Astrocyte (in vitro differentiated cells and primary cell): ENCODE data around the gene DNAJA4. TPM values are rescaled to one million over a fixed set of nuclear protein-coding genes. Genes with fewer than 3 reads are reported as not detected.

Experiments
- DNase-seq: peaks from one replicate; pipeline ENCODE4 v3.0.0-alpha.2; 2010; ENCODE audit warnings: low read depth
- FAIRE-seq: peaks from 2 replicates; lab custom pipeline; 2011; peaks lifted over from hg19 to GRCh38; lab: Jason Lieb, UNC
- H2AFZ ChIP-seq: 2 replicates; pipeline ENCODE4 v1.6.0; 2012; ENCODE audit warnings: low read depth, low read length, inconsistent platforms
- H3K27ac ChIP-seq: 2 replicates; pipeline ENCODE4 v1.5.1; 2011; ENCODE audit warnings: low read depth, low read length, inconsistent platforms
- H3K27me3 ChIP-seq: 2 replicates; pipeline ENCODE4 v1.6.0; 2011; ENCODE audit warnings: low read length, inconsistent platforms; ENCODE audit not compliant: insufficient read depth
- H3K36me3 ChIP-seq: 2 replicates; pipeline ENCODE4 v1.5.1; 2011; ENCODE audit warnings: low read length, inconsistent platforms; ENCODE audit not compliant: insufficient read depth
- H3K4me1 ChIP-seq: 2 replicates; pipeline ENCODE4 v1.5.1; 2011; ENCODE audit warnings: low read length, inconsistent platforms; ENCODE audit not compliant: insufficient read depth
- H3K4me2 ChIP-seq: 2 replicates; pipeline ENCODE4 v1.6.0; 2012; ENCODE audit warnings: low read length, inconsistent platforms
- H3K4me3 ChIP-seq: 2 replicates; pipeline ENCODE4 v1.5.1; 2011; ENCODE audit warnings: low read depth, mild to moderate bottlenecking, low read length, inconsistent platforms; ENCODE audit not compliant: insufficient read depth
- H3K79me2 ChIP-seq: 2 replicates; pipeline ENCODE4 v1.6.0; 2012; ENCODE audit warnings: mild to moderate bottlenecking, low read length, inconsistent platforms; ENCODE audit not compliant: insufficient read depth
- H3K9ac ChIP-seq: 2 replicates; pipeline ENCODE4 v1.6.0; 2012; ENCODE audit warnings: mild to moderate bottlenecking, low read length, inconsistent platforms
- H3K9me3 ChIP-seq: 2 replicates; pipeline ENCODE4 v1.5.1; 2012; ENCODE audit warnings: low read depth, mild to moderate bottlenecking, low read length, inconsistent platforms; ENCODE audit not compliant: insufficient read depth
- H4K20me1 ChIP-seq: 2 replicates; pipeline ENCODE4 v1.6.0; 2012; ENCODE audit warnings: low read length, inconsistent platforms; ENCODE audit not compliant: insufficient read depth
- H3K27ac Mint-ChIP-seq: one replicate; pipeline ENCODE4 v1.8.0; 2021; ENCODE audit warnings: mild to moderate bottlenecking, mixed read lengths; ENCODE audit not compliant: unreplicated experiment
- H3K27me3 Mint-ChIP-seq: one replicate; pipeline ENCODE4 v1.8.0; 2021; ENCODE audit warnings: low read depth, mixed read lengths; ENCODE audit not compliant: unreplicated experiment
- H3K36me3 Mint-ChIP-seq: one replicate; pipeline ENCODE4 v1.8.0; 2021; ENCODE audit warnings: low read depth, mixed read lengths; ENCODE audit not compliant: unreplicated experiment
- H3K4me1 Mint-ChIP-seq: one replicate; pipeline ENCODE4 v1.8.0; 2021; ENCODE audit warnings: low read depth, mixed read lengths; ENCODE audit not compliant: unreplicated experiment
- H3K4me3 Mint-ChIP-seq: one replicate; pipeline ENCODE4 v1.8.0; 2021; ENCODE audit warnings: mild to moderate bottlenecking, moderate library complexity, mixed read lengths; ENCODE audit not compliant: unreplicated experiment
- H3K9me3 Mint-ChIP-seq: one replicate; pipeline ENCODE4 v1.8.0; 2021; ENCODE audit warnings: mild to moderate bottlenecking, mixed read lengths; ENCODE audit not compliant: unreplicated experiment
- EZH2 ChIP-seq: IDR thresholded peaks from 2 replicates; pipeline ENCODE4 v1.6.1; 2012; ENCODE audit warnings: mild to moderate bottlenecking, low read length, inconsistent platforms; ENCODE audit not compliant: insufficient read depth
- total RNA-seq: library from RNA; stranded (reverse); gene quantifications from 2 replicates; pipeline ENCODE4 v1.2.1, GENCODE V29; 2021
- TF ChIP-seq, protein P1 (sequence below): IDR thresholded peaks from 2 replicates; pipeline ENCODE4 v1.5.1; 2011; ENCODE audit warnings: low read depth, mild to moderate bottlenecking, inconsistent platforms, low read length, moderate library complexity; ENCODE audit not compliant: insufficient read depth

Gene DNAJA4
- total RNA-seq, 1 donor from 2014 or later = 0.14 TPM

DNA sequence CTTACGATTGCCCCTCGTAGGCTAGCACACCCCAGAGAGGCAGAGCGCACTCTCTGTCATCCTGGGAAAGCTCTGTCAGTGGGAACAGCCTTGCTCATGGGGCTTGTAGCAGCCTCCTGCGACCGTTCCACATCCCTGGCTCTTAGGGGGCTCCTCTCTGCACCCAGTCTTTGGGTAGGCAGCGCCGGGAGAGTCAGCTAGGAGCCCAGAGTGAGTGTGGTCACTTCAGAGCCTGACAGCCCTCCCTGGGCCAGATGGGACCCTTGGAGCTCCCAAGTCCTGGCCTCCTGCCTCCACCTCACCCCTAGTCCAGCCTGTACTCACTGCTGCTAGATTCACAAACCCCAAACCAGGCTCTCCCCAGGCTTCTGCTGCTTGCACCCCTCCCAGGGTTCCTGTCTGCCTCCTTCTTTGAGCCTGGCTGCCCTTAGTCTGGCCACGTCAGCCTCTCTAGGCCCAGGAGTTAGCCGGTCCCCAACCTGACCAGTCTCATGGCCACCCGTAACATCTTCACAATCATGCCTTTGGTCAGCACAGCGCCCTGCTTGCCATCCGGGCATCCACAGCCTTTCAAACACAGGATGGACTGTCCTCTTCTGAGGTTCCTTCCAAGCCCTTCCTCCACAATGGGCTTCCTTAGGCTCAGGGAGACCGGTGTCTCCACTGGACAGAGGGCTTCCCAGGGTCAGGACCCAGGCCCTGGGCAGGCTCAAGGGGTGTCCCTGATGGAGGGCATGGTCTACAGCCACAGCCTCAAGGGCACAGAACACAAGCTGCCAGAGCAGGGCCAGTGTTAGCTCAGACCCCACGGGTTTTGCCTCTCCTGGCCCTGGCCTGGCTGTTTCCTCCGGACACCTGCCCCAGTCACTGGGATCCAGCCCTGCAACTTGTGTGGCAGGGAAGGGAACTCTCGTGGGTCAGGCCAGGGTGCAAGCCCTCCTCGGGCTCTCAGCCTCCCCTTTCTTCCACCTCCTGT lies 34.6 kb upstream of the DNAJA4 start:
- H3K27ac Mint-ChIP-seq = no peak overlapping the region
- peaks cover 26% of the 10 kb centered on the region for H3K27me3 Mint-ChIP-seq
- H3K36me3 Mint-ChIP-seq = no peaks in the 10 kb centered on the region
- no peaks in the 10 kb centered on the region for H3K9me3 ChIP-seq
- H3K4me3 ChIP-seq = no peak overlapping the region
- peaks cover 2% of the 10 kb centered on the region for H3K4me1 Mint-ChIP-seq
- H3K27me3 ChIP-seq = peaks cover 7% of the 10 kb centered on the region
- H3K4me3 Mint-ChIP-seq = no peak overlapping the region
- H3K4me2 ChIP-seq = no peak overlapping the region
- FAIRE-seq (no peak), DNase-seq (no peak)
- H3K4me1 ChIP-seq = no peaks in the 10 kb centered on the region
- no peaks in the 10 kb centered on the region for H4K20me1 ChIP-seq
- TF ChIP-seq, protein P1, sequence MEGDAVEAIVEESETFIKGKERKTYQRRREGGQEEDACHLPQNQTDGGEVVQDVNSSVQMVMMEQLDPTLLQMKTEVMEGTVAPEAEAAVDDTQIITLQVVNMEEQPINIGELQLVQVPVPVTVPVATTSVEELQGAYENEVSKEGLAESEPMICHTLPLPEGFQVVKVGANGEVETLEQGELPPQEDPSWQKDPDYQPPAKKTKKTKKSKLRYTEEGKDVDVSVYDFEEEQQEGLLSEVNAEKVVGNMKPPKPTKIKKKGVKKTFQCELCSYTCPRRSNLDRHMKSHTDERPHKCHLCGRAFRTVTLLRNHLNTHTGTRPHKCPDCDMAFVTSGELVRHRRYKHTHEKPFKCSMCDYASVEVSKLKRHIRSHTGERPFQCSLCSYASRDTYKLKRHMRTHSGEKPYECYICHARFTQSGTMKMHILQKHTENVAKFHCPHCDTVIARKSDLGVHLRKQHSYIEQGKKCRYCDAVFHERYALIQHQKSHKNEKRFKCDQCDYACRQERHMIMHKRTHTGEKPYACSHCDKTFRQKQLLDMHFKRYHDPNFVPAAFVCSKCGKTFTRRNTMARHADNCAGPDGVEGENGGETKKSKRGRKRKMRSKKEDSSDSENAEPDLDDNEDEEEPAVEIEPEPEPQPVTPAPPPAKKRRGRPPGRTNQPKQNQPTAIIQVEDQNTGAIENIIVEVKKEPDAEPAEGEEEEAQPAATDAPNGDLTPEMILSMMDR = no peak
- TF ChIP-seq EZH2 = no peak
- H3K9me3 Mint-ChIP-seq = no peaks in the 10 kb centered on the region
- no peaks in the 10 kb centered on the region for H3K36me3 ChIP-seq
- no peak overlapping the region for H2AFZ ChIP-seq
- no peak overlapping the region for H3K27ac ChIP-seq
- H3K9ac ChIP-seq = no peak overlapping the region
- no peaks in the 10 kb centered on the region for H3K79me2 ChIP-seq

DNA sequence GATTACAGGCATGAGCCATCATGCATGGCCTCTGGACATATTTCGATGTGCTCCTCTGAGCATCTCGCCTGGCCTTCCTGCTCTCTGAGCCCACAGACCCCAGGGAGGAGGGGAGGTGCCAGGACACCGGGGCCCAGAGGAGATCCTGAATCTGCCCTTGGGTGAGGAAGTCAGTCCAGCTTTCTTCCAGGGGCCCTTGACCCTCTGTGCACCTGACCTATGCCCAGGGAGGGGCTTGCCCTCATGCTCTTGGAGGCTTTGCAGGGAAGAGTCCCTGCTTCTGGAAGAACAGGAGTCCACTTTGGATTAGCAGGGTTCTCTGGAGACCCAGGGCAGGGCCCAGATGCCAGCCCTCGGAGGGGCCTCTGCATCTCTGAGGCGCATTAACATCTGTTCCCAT lies 31.4 kb upstream of the DNAJA4 start:
- no peak for TF ChIP-seq EZH2
- TF ChIP-seq, protein P1 = no peak
- peaks cover 7% of the 10 kb centered on the region for H3K4me1 Mint-ChIP-seq
- Histone ChIP-seq H2AFZ (no peak overlapping the region), H3K27ac (no peak overlapping the region), H3K4me3 (no peak overlapping the region), H3K4me2 (no peak overlapping the region), H3K4me1 (no peaks in the 10 kb centered on the region), H4K20me1 (no peaks in the 10 kb centered on the region), H3K36me3 (no peaks in the 10 kb centered on the region), H3K9ac (no peak overlapping the region), H3K9me3 (no peaks in the 10 kb centered on the region), H3K79me2 (no peaks in the 10 kb centered on the region), H3K27me3 (peaks cover 16% of the 10 kb centered on the region)
- H3K4me3 Mint-ChIP-seq = no peak overlapping the region
- no peak for FAIRE-seq
- no peak for DNase-seq
- H3K27me3 Mint-ChIP-seq = peaks cover 48% of the 10 kb centered on the region
- peaks cover 2% of the 10 kb centered on the region for H3K9me3 Mint-ChIP-seq
- H3K36me3 Mint-ChIP-seq = no peaks in the 10 kb centered on the region
- H3K27ac Mint-ChIP-seq = no peak overlapping the region

DNA sequence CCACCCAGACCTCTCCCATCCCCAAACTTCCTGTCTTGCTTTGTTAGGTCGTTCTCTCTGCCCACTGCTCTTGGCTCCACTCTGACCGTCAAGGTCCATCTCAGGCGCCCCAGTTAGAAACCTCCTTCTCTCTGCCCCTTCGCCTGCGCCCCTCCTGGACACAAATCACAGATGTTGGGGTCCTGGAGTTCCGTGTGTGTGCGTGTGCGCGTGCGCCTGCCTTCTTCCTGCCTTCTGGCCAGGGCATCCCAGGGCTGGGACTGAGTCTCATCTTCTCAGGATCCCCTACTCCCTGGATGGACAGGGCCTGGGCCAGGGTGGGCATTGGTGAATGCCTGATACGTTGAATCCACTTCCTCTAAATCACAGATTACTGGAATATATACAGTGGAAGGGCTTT lies 30.9 kb upstream of the DNAJA4 start:
- H3K27me3 ChIP-seq = peaks cover 16% of the 10 kb centered on the region
- FAIRE-seq (no peak), DNase-seq (no peak)
- no peak overlapping the region for H3K9ac ChIP-seq
- H3K9me3 ChIP-seq = no peaks in the 10 kb centered on the region
- no peaks in the 10 kb centered on the region for H3K4me1 ChIP-seq
- no peak overlapping the region for H2AFZ ChIP-seq
- no peak overlapping the region for H3K4me2 ChIP-seq
- no peak overlapping the region for H3K4me3 Mint-ChIP-seq
- H3K27me3 Mint-ChIP-seq = peaks cover 49% of the 10 kb centered on the region
- H3K4me1 Mint-ChIP-seq = peaks cover 7% of the 10 kb centered on the region
- no peaks in the 10 kb centered on the region for H3K36me3 Mint-ChIP-seq
- H3K27ac ChIP-seq = no peak overlapping the region
- no peak overlapping the region for H3K4me3 ChIP-seq
- no peaks in the 10 kb centered on the region for H4K20me1 ChIP-seq
- H3K36me3 ChIP-seq = no peaks in the 10 kb centered on the region
- no peak overlapping the region for H3K27ac Mint-ChIP-seq
- no peak for TF ChIP-seq EZH2
- TF ChIP-seq, protein P1 = no peak
- no peaks in the 10 kb centered on the region for H3K79me2 ChIP-seq
- peaks cover 2% of the 10 kb centered on the region for H3K9me3 Mint-ChIP-seq
